Gastrocnemius medialis (tissue), 4 donors: ENCODE measurements around the gene CLNK. TPM values are rescaled to one million over a fixed set of nuclear protein-coding genes. Genes with fewer than 3 reads are reported as not detected.

ENCODE experiments used
- ATAC-seq, 2 donors: fragments of 150-250 bp; one replicate each; pipeline ENCODE4 v1.9.1; 2016
- DNase-seq, 2 donors: peaks; one replicate each; pipeline ENCODE4 v3.0.0-alpha.2; 2019
- H3K27ac ChIP-seq, 4 donors: fragments of 200-600 bp; sonication (generic); 1 replicate in 1 of 4; 2 replicates in 3 of 4; pipeline ENCODE4 v1.5.1; 2016 to 2018; ENCODE audit warnings: mild to moderate bottlenecking in 2 of 4, moderate library complexity in 1 of 4
- H3K27me3 ChIP-seq, 3 donors: fragments of 200-600 bp; sonication (generic) in 2 of 3; 1 replicate in 1 of 3; 2 replicates in 2 of 3; pipeline versions ENCODE4 v1.5.1 to v1.6.0; 2016 to 2019; ENCODE audit warnings: mild to moderate bottlenecking in 1 of 3, moderate library complexity in 1 of 3
- H3K36me3 ChIP-seq, 2 donors: fragments of 200-600 bp; sonication (generic) in 1 of 2; one replicate each; pipeline ENCODE4 v1.5.1; 2017 to 2018
- H3K4me1 ChIP-seq, 2 donors: fragments of 200-600 bp; sonication (generic) in 1 of 2; one replicate each; pipeline ENCODE4 v1.5.1; 2016 to 2017; ENCODE audit warnings: mild to moderate bottlenecking in 2 of 2
- H3K4me3 ChIP-seq, 4 donors: fragments of 200-600 bp; sonication (generic) in 3 of 4; 1 replicate in 1 of 4; 2 replicates in 3 of 4; pipeline ENCODE4 v1.5.1; 2016 to 2019; ENCODE audit warnings: mild to moderate bottlenecking in 2 of 4
- H3K9me3 ChIP-seq, 3 donors: fragments of 200-600 bp; sonication (generic) in 2 of 3; 1 replicate in 1 of 3; 2 replicates in 2 of 3; pipeline ENCODE4 v1.5.1; 2016 to 2019
- CTCF ChIP-seq, 5 experiments: fragments of 450-650 bp in 3 of 5; fragments of 200-600 bp in 2 of 5; sonication (generic) in 2 of 5; IDR thresholded peaks in 4 of 5; conservative IDR thresholded peaks in 1 of 5; 1 replicate in 4 of 5; 2 replicates in 1 of 5; pipeline ENCODE4 v1.5.1; 2016 to 2019; ENCODE audit warnings: antibody characterized with exemption in 5 of 5, mild to moderate bottlenecking in 3 of 5, moderate library complexity in 3 of 5
- POLR2A ChIP-seq, 2 donors: fragments of 450-650 bp; IDR thresholded peaks; one replicate each; pipeline ENCODE4 v1.6.1; 2017; ENCODE audit warnings: antibody characterized with exemption in 2 of 2, mild to moderate bottlenecking in 2 of 2, moderate library complexity in 2 of 2
- in situ Hi-C, 4 donors: fragments of 200-750 bp; cut with MboI; loops; one replicate each; pipeline versions ENCODE4 v1.15.0 to v1.8.0; 2017; ENCODE audit warnings: low sequenced_read_pairs in 4 of 4
- intact Hi-C: fragments of 100-400 bp; cut with DNase I; formaldehyde crosslinking; loops from one replicate; pipeline ENCODE4 v1.15.1; 2023; ENCODE audit warnings: low total_unique reads
- total RNA-seq, 4 donors: library from RNA; depleted of rRNA; stranded (reverse); fragments of >200 nt; gene quantifications; one replicate each; pipeline versions ENCODE4 v1.1.0 to v1.2.3, GENCODE V29; 2016

Gene CLNK
- total RNA-seq, 4 donors from 2014 or later = not detected

GRCh38 chr4:10703156-10703555 lies 18.6 kb upstream of the CLNK start:
- Histone ChIP-seq H3K9me3 (no peaks in the 10 kb centered on the region), H3K36me3 (no peaks in the 10 kb centered on the region), H3K27ac (no peak overlapping the region), H3K27me3 (no peaks in the 10 kb centered on the region), H3K4me1 (no peaks in the 10 kb centered on the region), H3K4me3 (no peak overlapping the region)
- ATAC-seq (no peak), DNase-seq (no peak)
- in situ Hi-C loops (no loop called here), intact Hi-C loops (no loop called here)
- TF ChIP-seq POLR2A (IDR thresholded peaks at IDR 0.05) = no peak
- no peak for TF ChIP-seq CTCF (IDR thresholded peaks at IDR 0.05 in 4 of 5, conservative IDR thresholded peaks at IDR 0.05 in 1 of 5)

- Histone ChIP-seq H3K9me3 (no peaks in the 10 kb centered on the region), H3K36me3 (no peaks in the 10 kb centered on the region), H3K27me3 (no peaks in the 10 kb centered on the region), H3K4me1 (no peaks in the 10 kb centered on the region), H3K4me3 (no peak overlapping the region), H3K27ac (no peak overlapping the region)
- in situ Hi-C loops (no loop called here), intact Hi-C loops (no loop called here)
- TF ChIP-seq CTCF (IDR thresholded peaks at IDR 0.05 in 4 of 5, conservative IDR thresholded peaks at IDR 0.05 in 1 of 5) = no peak
- no peak for TF ChIP-seq POLR2A (IDR thresholded peaks at IDR 0.05)
- ATAC-seq = no peak
- no peak for DNase-seq
Observed at GRCh38 chr4:10701702-10702460, 17.3 kb upstream of the CLNK start.

GRCh38 chr4:10701161-10701560 lies 16.6 kb upstream of the CLNK start:
- H3K36me3 ChIP-seq = no peaks in the 10 kb centered on the region
- in situ Hi-C loops (no loop called here), intact Hi-C loops (no loop called here)
- no peak overlapping the region for H3K4me3 ChIP-seq
- H3K27me3 ChIP-seq = no peaks in the 10 kb centered on the region
- H3K4me1 ChIP-seq = no peaks in the 10 kb centered on the region
- no peak for DNase-seq
- H3K9me3 ChIP-seq = no peaks in the 10 kb centered on the region
- ATAC-seq = no peak
- H3K27ac ChIP-seq = no peak overlapping the region
- TF ChIP-seq POLR2A (IDR thresholded peaks at IDR 0.05) (no peak), CTCF (IDR thresholded peaks at IDR 0.05 in 4 of 5, conservative IDR thresholded peaks at IDR 0.05 in 1 of 5) (no peak)

GRCh38 chr4:10698172-10698571 lies 13.6 kb upstream of the CLNK start:
- no peaks in the 10 kb centered on the region for H3K4me1 ChIP-seq

More at GRCh38 chr4:10698172-10698571, 13.6 kb upstream of the CLNK start:
- no peaks in the 10 kb centered on the region for H3K27me3 ChIP-seq
- in situ Hi-C loops (no loop called here), intact Hi-C loops (no loop called here)
- H3K27ac ChIP-seq = no peak overlapping the region
- no peaks in the 10 kb centered on the region for H3K36me3 ChIP-seq
- H3K9me3 ChIP-seq = no peaks in the 10 kb centered on the region
- TF ChIP-seq POLR2A (IDR thresholded peaks at IDR 0.05) (no peak), CTCF (IDR thresholded peaks at IDR 0.05 in 4 of 5, conservative IDR thresholded peaks at IDR 0.05 in 1 of 5) (no peak)
- no peak for DNase-seq
- ATAC-seq = no peak
- no peak overlapping the region for H3K4me3 ChIP-seq
